Measurements from ENCODE around the gene PTMA.
"Not testable (repeated sequence)": the region's sequence is repeated elsewhere in the genome, so short reads cannot be mapped to it uniquely, and the experiment has no call there.

PTMA gene

DNA sequence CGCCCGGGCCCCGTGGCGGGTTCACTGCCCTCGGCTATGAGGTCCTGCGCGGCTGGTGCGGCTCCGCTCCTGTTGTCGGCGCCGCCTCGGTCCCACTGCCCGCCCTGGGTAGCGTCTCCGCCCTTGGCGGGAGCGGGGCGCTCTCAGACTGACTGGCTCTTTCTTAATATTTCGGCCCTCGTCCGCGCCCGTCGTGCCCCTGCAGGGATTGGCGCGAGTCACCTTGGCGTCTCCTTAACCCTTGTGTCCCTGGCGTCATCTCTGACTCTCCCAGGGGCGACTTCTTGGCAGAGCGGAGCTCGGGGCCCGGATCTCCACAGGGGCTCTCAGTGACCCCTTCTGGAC, 1.3 kb downstream of the PTMA start:
- Histone ChIP-seq H3K4me3 (ENCODE audit: low read length) (peak overlapping the region; percentile 85), H3K4me1 (ENCODE audit: control insufficient read depth, insufficient read depth, low read length) (peaks cover 22% of the 10 kb centered on the region)

DNA sequence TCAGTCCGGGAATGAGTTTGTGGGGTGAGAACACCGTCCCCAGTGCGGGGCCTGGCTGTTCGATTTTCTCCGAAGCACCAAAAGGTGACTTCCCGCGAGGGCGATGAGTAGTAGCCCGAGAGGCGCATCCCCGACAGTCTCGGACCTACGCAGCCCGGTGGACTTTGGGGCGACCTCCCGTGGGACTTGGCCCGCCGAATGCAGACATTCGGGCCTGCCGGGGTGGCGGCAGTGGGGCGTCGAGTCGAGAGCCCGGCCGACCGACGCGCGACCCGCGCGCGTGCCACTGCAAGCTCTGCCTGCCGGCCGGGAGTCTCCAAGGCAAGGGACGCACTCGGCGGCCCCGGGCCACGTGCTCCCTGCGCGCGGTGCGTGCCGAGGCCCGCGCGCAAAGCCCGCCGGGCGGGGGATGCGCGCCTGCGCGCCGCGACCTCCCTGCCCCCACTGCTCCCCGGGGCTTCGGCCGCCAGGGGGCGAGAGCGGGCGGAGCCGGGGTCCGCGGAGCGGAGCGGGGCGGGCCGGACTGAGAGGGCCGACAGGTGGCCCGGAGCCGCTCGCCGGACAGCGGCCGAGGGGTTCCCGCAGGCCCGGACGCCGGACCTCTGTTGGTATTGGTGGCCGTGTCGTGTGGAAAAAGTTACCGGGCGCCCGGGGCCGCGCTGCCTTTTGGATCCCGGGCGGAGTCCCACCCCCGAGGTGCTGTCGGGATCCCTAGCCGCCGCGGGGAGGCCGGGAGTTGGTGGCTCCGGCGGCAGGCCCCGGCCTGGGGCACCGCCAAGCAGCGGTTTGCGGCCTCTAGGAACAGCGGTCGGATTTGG, 1.9 kb downstream of the PTMA start:
- H3K4me1 ChIP-seq (ENCODE audit: control insufficient read depth, insufficient read depth, low read length) = peaks cover 25% of the 10 kb centered on the region
- no peaks in the 10 kb centered on the region for H3K27me3 ChIP-seq (ENCODE audit: control insufficient read depth, insufficient read depth, low read length)
- H3K36me3 ChIP-seq (ENCODE audit: control insufficient read depth, insufficient read depth, low read length) = peaks cover 18% of the 10 kb centered on the region
- H3K9ac ChIP-seq (ENCODE audit: low read length) = peak overlapping the region; percentile 92
- peak overlapping the region; percentile 99 for H3K27ac ChIP-seq (ENCODE audit: low read depth, low read length)
- H3K4me3 ChIP-seq (ENCODE audit: low read length) = peak overlapping the region; percentile 85

More for the DNA sequence above, 1.3 kb downstream of the PTMA start:
- H3K27ac ChIP-seq (ENCODE audit: low read depth, low read length) = peak overlapping the region; percentile 99
- H3K36me3 ChIP-seq (ENCODE audit: control insufficient read depth, insufficient read depth, low read length) = peaks cover 18% of the 10 kb centered on the region
- H3K27me3 ChIP-seq (ENCODE audit: control insufficient read depth, insufficient read depth, low read length) = no peaks in the 10 kb centered on the region
- peak overlapping the region; percentile 92 for H3K9ac ChIP-seq (ENCODE audit: low read length)

DNA sequence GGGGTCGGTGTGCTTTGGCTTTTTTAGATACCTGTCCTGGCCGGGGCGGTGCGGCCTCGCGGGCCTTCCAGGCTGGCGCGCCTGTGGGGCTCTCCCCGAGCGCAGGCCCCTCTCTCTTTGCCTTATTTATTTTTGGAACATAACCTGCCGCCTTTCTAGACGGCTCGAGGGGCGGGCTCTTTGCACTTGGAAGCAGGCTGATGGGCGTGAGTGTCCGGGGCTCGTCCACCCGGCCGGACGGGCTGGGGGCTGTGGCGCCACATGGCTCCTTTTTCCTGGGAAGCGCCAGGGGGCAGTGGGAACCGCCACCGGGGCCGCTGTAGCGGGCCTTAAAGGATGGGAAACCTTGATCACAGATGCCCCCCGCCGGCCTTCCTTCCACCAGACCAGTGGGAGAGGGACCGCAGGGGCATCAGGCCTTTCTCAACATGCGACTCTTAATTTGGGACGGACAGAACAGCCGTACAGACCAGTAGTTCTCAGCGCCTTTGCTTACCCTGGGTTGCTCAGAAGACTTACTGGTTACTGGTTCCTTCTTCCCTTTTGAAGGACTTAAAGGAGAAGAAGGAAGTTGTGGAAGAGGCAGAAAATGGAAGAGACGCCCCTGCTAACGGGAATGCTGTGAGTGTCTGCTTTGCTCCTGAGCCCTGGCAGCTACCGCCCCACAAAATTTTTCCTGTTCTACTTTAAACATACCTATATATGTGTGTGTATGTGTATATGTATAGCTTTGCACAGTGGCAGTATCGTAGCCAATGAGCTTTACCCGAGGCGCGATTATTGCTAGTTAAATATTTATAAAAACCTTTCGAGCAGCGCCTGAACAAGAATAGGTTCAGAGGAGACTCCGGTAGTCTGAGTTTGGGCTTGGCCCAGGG, 2.7 kb downstream of the PTMA start:
- Histone ChIP-seq H3K4me1 (ENCODE audit: control insufficient read depth, insufficient read depth, low read length) (peaks cover 23% of the 10 kb centered on the region), H3K27me3 (ENCODE audit: control insufficient read depth, insufficient read depth, low read length) (no peaks in the 10 kb centered on the region), H3K27ac (ENCODE audit: low read depth, low read length) (peak overlapping the region; percentile 48), H3K4me3 (ENCODE audit: low read length) (peak overlapping the region; percentile 85), H3K36me3 (ENCODE audit: control insufficient read depth, insufficient read depth, low read length) (peaks cover 18% of the 10 kb centered on the region), H3K9ac (ENCODE audit: low read length) (peak overlapping the region; percentile 60)

DNA sequence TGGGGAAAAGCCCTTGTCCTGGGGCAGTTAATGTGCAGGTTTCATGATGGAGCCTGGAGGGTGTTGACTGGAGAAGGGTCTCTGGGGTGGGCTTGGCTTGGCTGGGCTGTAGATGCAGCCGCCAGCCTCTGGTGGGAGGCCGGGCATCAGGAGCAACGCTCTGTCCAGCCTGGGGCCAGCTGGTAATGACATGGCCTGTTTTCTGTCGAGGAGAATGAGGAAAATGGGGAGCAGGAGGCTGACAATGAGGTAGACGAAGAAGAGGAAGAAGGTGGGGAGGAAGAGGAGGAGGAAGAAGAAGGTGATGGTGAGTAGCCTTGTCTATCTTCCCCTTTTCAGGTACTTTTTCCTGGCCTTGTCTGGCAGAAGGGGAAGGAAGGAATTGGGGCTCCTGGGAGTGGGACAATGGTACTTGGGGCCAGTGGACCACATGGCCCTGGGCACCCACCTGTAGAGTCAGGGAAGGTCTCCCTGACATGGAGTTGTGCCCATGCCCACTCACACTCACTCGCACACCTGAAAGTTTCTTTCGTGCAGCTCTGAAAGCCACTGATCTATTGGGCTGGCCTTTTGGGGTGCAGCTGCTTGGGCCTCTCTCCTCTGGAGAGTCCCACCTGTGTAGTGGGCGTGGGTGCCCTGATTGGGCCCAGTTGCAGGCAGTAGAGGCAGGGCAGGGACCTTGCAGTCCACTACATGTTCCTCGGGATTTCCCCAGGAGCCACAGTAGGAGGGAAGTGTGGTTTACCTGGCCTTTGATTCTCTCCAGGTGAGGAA, 3.5 kb downstream of the PTMA start:
- Histone ChIP-seq H3K36me3 (ENCODE audit: control insufficient read depth, insufficient read depth, low read length) (peaks cover 18% of the 10 kb centered on the region), H3K4me1 (ENCODE audit: control insufficient read depth, insufficient read depth, low read length) (peaks cover 23% of the 10 kb centered on the region), H3K9ac (ENCODE audit: low read length) (peak overlapping the region; percentile 60), H3K27ac (ENCODE audit: low read depth, low read length) (peak overlapping the region; percentile 48), H3K27me3 (ENCODE audit: control insufficient read depth, insufficient read depth, low read length) (no peaks in the 10 kb centered on the region), H3K4me3 (ENCODE audit: low read length) (peak overlapping the region; percentile 85)

- Histone ChIP-seq H3K4me3 (ENCODE audit: low read length) (peak overlapping the region; percentile 85), H3K4me1 (ENCODE audit: control insufficient read depth, insufficient read depth, low read length) (peaks cover 23% of the 10 kb centered on the region), H3K36me3 (ENCODE audit: control insufficient read depth, insufficient read depth, low read length) (peaks cover 18% of the 10 kb centered on the region)
- H3K27ac ChIP-seq (ENCODE audit: low read depth, low read length); H3K27me3 ChIP-seq (ENCODE audit: control insufficient read depth, insufficient read depth, low read length); H3K9ac ChIP-seq (ENCODE audit: low read length): not testable (repeated sequence)
These were observed 4.2 kb downstream of the PTMA start for GRCh38 chr2:231712451-231713021.

DNA sequence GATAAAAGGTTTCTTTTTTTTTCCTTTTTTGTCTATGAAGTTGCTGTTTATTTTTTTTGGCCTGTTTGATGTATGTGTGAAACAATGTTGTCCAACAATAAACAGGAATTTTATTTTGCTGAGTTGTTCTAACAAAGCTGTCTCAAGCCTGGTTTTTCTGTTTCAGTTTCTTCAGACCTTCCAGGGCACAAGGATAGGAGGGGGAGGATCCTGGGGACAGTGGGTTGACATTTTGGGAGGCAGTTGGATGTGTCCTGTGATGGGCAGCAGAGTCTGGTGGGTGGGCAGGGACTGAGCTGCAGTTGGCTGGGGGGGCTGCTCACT, 5.0 kb downstream of the PTMA start:
- not testable (repeated sequence) for H3K9ac ChIP-seq (ENCODE audit: low read length); H3K27me3 ChIP-seq (ENCODE audit: control insufficient read depth, insufficient read depth, low read length); H3K4me3 ChIP-seq (ENCODE audit: low read length)
- Histone ChIP-seq H3K4me1 (ENCODE audit: control insufficient read depth, insufficient read depth, low read length) (peaks cover 23% of the 10 kb centered on the region), H3K27ac (ENCODE audit: low read depth, low read length) (peak overlapping the region; percentile 69), H3K36me3 (ENCODE audit: control insufficient read depth, insufficient read depth, low read length) (peaks cover 18% of the 10 kb centered on the region)

DNA sequence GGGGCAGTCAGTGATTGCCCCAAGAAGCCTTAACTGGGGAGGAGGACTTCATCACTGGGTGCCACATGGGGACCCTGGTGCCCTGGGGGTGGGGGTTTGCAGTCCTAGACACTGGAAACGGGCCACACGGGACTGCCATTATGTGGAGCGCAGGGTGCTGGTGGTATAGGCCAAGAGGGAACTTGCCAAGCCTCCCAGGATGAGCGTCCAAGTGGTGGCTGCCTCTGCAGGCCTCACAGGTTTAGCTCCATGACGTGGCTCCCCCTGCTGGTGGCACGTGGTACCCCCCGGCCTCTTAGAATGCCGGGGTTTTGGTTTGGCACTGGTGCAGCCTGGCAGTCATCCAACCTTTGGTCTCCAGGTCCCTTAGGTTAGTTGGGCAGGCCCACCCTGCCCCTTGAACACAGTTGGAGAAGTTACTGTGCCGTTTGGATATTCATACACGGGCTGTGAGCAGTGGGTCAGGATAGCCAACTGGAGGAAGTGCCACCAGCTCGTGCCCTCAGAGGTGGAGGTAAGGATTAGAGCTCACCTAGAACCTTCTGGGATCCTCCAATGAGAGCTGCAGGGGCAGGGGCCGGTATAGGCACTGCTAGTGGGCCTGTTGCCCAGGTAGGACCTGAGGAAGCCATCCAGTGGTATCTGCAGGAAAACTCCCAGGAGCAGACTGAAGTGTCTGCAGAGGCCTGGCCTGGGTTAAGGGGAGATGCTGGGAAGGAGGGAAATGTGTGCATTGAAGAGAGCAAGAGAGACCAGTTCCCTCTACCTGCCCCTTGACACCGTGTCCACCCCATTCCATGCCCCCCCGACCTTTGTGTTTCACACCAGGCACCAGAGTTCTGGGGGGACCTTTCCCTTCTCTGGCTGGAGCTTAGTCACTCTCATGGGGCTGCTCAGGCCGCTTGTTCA, 5.7 kb downstream of the PTMA start:
- peaks cover 23% of the 10 kb centered on the region for H3K4me1 ChIP-seq (ENCODE audit: control insufficient read depth, insufficient read depth, low read length)
- H3K27me3 ChIP-seq (ENCODE audit: control insufficient read depth, insufficient read depth, low read length) = no peaks in the 10 kb centered on the region
- no peak overlapping the region for H3K9ac ChIP-seq (ENCODE audit: low read length)
- peak overlapping the region; percentile 69 for H3K27ac ChIP-seq (ENCODE audit: low read depth, low read length)
- H3K4me3 ChIP-seq (ENCODE audit: low read length) = no peak overlapping the region
- H3K36me3 ChIP-seq (ENCODE audit: control insufficient read depth, insufficient read depth, low read length) = peaks cover 18% of the 10 kb centered on the region

DNA sequence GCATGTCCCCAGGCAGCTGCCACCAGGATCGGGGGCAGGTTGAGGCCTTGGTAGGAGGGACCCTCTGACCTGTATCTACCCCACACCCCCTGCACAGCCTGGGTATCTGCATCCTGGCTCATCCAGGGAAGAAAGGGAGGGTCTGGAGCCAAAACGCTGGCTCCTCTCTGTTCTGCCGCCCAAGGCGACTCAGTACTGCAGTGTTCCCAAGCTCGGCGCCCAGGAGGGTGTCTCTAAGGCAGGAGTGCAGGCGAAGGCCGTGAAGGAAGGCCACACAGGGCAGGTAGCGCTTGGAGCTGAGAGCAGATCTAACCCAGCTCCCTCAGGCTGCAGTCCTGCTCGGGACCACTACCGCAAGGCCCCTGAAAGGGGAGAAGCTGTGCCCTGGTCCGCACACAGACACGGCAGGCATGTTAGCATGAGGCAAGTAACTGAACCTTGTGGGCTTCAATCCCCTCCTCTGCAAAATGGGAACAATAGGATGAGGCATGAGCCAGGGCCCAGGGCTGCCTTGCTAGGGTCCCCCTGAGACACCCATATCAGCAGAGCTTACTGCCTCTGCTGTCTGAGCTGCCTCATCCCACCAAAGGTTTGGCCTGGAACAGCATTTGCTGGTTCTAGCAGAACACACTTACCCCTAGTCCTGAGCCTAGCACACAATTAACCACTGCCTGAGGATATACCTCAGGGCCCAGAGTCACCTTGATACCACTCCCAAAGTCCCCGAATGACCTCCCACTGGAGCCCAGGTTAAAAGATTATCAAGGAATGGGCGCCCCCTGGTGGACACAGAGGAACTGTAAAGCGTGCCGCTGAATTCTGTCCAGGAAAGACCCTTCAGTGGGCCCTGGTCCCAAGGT, 6.5 kb downstream of the PTMA start:
- Histone ChIP-seq H3K9ac (ENCODE audit: low read length) (no peak overlapping the region), H3K4me1 (ENCODE audit: control insufficient read depth, insufficient read depth, low read length) (peaks cover 23% of the 10 kb centered on the region), H3K36me3 (ENCODE audit: control insufficient read depth, insufficient read depth, low read length) (peaks cover 18% of the 10 kb centered on the region), H3K27me3 (ENCODE audit: control insufficient read depth, insufficient read depth, low read length) (no peaks in the 10 kb centered on the region), H3K27ac (ENCODE audit: low read depth, low read length) (peak overlapping the region; percentile 69), H3K4me3 (ENCODE audit: low read length) (no peak overlapping the region)

GRCh38 chr2:231715499-231715837, 7.1 kb downstream of the PTMA start:
- Histone ChIP-seq H3K4me3 (ENCODE audit: low read length) (no peak overlapping the region), H3K4me1 (ENCODE audit: control insufficient read depth, insufficient read depth, low read length) (peaks cover 23% of the 10 kb centered on the region), H3K27ac (ENCODE audit: low read depth, low read length) (no peak overlapping the region), H3K9ac (ENCODE audit: low read length) (no peak overlapping the region), H3K27me3 (ENCODE audit: control insufficient read depth, insufficient read depth, low read length) (no peaks in the 10 kb centered on the region), H3K36me3 (ENCODE audit: control insufficient read depth, insufficient read depth, low read length) (peaks cover 18% of the 10 kb centered on the region)

GRCh38 chr2:231715988-231716616, 7.8 kb downstream of the PTMA start:
- Histone ChIP-seq H3K4me1 (ENCODE audit: control insufficient read depth, insufficient read depth, low read length) (peaks cover 23% of the 10 kb centered on the region), H3K4me3 (ENCODE audit: low read length) (no peak overlapping the region), H3K27me3 (ENCODE audit: control insufficient read depth, insufficient read depth, low read length) (no peaks in the 10 kb centered on the region), H3K27ac (ENCODE audit: low read depth, low read length) (no peak overlapping the region), H3K36me3 (ENCODE audit: control insufficient read depth, insufficient read depth, low read length) (peaks cover 18% of the 10 kb centered on the region), H3K9ac (ENCODE audit: low read length) (no peak overlapping the region)

All from rectal smooth muscle tissue (tissue), 1 donor.